Dedifferentiated amniotic fluid mesenchymal stem cell (primary cell): ENCODE measurements around the gene LRRC43.
"Not testable (repeated sequence)": the region's sequence is repeated elsewhere in the genome, so short reads cannot be mapped to it uniquely, and the experiment has no call there.

Experiments
- DNase-seq: peaks from one replicate; pipeline ENCODE4 v3.0.0-alpha.2; 2016; ENCODE audit errors: extremely low spot score

The LRRC43 gene

GRCh38 chr12:122192441-122192840, 9.5 kb downstream of the LRRC43 start:
- DNase-seq: no peak

- DNase-seq: no peak
These were observed 11.9 kb downstream of the LRRC43 start for GRCh38 chr12:122194804-122195203.

GRCh38 chr12:122195405-122195804, 12.5 kb downstream of the LRRC43 start:
- DNase-seq: no peak

GRCh38 chr12:122197612-122197966, 14.7 kb downstream of the LRRC43 start:
- DNase-seq: no peak

- no peak for DNase-seq
These were observed 16.8 kb downstream of the LRRC43 start for GRCh38 chr12:122199484-122200355.

GRCh38 chr12:122200541-122201175, 17.7 kb downstream of the LRRC43 start:
- no peak for DNase-seq

GRCh38 chr12:122201381-122201780, 18.5 kb downstream of the LRRC43 start:
- no peak for DNase-seq

- no peak for DNase-seq
These were observed 19.1 kb downstream of the LRRC43 start for GRCh38 chr12:122202017-122202416.

GRCh38 chr12:122202811-122203210, 19.9 kb downstream of the LRRC43 start:
- DNase-seq: not testable (repeated sequence)

GRCh38 chr12:122203301-122204166, 20.6 kb downstream of the LRRC43 start, which contains the start of gene B3GNT4:
Gene B3GNT4, plus strand, starts transcription at chr12:122203709. Its CDS starts 910 bp downstream, at chr12:122204619.
- no peak for DNase-seq

- no peak for DNase-seq
These were observed 21.5 kb downstream of the LRRC43 start for GRCh38 chr12:122204167-122205052.

- DNase-seq: no peak
These were observed 22.4 kb downstream of the LRRC43 start for GRCh38 chr12:122205053-122205925.

GRCh38 chr12:122206111-122206881, 23.4 kb downstream of the LRRC43 start:
- DNase-seq: no peak

GRCh38 chr12:122206976-122207375, 24.1 kb downstream of the LRRC43 start:
- no peak for DNase-seq

GRCh38 chr12:122207391-122207790, 24.5 kb downstream of the LRRC43 start:
- DNase-seq: no peak

- no peak for DNase-seq
These were observed 25.3 kb downstream of the LRRC43 start for GRCh38 chr12:122208073-122208820.

- DNase-seq: no peak
These were observed 32.8 kb downstream of the LRRC43 start for GRCh38 chr12:122215771-122216170.

- no peak for DNase-seq
These were observed 33.5 kb downstream of the LRRC43 start for GRCh38 chr12:122216445-122216844.
